Measurements from ENCODE around the gene HMX3.

Gene HMX3

DNA sequence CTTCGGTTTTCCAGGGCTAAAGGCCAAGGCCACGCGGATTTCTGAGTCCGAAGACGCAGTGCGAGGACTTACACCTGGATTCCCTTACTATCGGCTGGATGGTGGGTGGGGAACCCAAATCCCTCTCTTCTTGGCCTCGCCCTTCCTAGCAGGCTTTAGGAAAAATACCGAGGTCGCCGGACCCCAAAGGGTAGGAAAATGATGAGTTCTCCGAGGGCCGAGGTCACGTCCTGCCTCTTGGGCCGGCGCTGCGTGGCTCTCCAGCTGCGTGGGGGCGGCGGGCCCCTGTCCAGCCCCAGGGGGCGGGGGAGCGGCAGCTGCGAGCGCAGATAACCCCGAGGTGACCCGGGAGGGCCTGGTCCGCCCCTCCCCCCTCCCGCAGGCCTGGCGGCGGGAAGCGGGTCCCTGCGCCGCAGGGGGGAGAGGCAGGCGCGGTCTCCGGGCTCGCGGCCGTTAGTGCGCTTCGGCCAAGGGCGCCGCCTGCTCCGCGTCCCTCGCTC, 805 bp upstream of the HMX3 start:
- DNase-seq: no peak

DNA sequence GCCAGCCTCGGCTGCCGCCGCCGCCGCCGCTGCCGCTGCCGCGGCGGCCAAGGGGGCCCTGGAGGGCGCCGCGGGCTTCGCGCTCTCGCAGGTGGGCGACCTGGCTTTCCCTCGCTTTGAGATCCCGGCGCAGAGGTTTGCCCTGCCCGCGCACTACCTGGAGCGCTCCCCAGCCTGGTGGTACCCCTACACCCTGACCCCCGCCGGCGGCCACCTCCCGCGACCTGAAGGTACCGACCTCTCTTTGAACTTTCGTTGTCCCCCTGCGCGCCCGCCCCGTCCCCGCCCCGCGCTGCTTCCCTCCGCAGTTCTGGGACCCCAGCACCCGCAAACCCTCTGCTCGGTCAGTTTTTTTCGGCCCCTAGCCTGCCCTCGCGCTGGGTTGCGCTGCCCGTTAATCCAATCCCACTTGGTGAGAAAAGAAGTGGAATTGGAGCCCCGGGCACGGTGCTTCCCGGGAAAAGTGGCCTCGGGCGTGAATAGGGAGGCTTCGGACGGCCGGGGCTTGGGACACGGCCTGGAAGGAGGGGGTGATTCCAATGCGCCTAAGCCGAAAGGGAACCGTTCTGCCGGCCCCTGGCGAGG, 543 bp downstream of the HMX3 start:
- no peak for DNase-seq

DNA sequence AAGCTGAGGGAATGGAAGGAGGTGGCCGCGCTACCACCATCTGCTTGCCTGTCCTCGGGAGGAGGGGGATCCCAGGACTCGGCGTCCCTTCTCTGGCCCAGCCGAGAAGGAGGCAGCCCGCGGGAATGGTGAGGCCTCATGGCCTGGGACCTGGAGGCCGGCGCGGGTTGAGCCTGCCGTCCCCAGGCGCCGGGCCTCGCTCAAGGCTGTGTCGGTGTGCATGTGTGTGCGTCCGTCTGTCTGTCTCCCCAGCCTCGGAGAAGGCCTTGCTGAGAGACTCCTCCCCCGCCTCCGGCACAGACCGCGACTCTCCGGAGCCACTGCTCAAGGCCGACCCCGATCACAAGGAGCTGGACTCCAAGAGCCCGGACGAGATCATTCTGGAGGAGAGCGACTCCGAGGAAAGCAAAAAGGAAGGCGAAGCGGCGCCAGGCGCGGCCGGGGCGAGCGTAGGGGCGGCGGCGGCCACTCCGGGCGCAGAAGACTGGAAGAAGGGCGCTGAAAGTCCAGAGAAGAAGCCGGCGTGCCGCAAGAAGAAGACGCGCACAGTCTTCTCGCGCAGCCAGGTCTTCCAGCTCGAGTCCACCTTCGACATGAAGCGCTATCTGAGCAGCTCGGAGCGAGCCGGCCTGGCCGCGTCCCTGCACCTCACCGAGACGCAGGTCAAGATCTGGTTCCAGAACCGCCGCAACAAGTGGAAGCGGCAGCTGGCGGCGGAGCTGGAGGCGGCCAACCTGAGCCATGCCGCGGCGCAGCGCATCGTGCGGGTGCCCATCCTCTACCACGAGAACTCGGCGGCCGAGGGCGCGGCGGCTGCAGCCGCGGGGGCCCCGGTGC, 1.3 kb downstream of the HMX3 start:
- DNase-seq: peak in 1 of 2 donors; percentile 24

DNA sequence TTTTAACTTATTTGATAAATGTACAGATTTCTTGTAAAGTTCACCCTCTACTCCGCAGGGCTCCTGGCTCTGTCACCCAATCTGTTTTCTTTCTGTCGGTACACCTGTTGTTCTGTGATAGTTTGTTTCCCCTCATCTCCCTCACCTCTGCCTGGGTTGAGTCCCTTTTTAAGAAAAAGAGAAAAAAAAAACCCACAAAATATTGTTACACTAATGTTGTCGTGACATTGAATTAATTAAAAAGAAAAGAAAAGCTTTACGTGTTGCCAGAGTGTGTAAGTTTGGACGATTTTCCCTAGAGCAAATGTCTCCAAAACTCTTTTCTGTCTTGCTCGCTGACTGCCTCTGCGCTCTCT, 3.4 kb downstream of the HMX3 start:
- no peak for DNase-seq

DNA sequence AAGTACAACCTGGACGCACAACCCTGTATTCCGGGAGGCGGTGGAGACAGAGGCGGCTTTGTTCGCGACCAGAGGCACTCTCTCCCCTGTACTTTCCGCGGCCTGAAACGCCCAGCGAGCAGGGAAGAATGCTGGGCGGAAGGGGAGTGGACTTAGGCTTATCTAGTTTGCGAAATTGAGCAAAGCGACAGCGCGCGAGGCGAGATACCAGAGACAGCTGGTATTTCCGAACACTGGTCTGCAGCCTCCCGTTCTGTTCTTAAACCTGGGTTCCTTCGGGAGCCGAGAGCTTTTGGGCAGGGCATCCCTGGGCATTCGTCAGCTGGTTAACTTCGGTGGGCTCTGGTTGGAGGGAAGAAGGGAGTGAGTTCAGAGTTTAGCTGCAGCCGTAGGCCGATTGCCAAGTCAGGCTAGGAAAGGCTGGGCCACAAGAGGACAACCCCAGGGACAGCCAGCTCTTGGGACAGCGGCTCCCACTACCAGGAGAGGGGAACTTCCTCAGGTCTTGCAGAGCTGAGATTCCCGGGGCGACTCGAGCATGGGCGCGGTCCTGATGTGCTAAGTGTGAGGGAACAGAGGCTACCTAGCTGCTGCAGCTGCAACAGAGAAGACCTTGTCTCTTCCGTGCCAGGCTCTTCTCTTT, 3.9 kb downstream of the HMX3 start:
- no peak for DNase-seq

DNA sequence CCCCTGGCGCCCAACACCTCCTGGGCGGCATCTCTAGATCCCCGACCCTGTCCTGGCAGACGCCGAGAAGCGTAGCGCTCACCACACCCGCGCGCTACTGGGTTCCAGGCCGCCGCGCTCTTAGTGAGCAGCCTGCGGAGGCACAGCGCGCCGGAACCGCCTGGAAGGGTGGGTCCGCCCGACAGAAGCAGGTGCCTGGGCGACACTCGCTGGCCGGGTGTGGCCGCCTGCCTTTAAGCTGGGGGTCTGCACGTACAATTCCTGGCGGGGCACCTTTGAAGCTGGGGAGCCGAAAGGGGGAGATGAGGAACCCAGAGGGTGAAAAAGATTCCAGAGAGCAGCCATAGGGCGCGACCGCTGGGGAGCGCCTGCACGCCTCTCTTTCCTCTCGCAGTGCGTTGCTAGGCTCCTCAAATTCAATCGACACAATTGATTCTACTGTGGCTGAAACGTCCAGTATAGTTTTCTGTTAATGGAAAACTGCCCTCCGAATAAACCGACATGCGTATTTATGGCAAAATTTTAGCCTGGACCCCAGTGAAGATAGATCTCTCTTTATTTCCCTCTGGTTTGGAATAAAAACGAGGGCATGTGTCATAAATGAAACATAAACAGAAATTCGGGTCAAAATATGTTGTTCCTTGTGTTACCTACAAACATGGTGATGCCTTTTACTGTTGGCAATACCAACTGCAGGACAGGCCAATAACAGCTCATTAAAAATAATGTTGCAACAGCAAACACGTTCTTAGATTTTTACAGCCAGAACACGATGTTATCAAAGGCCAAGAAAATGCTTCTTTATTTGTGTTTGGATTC, 4.6 kb downstream of the HMX3 start:
- DNase-seq: peak in 1 of 2 donors; percentile 20

DNA sequence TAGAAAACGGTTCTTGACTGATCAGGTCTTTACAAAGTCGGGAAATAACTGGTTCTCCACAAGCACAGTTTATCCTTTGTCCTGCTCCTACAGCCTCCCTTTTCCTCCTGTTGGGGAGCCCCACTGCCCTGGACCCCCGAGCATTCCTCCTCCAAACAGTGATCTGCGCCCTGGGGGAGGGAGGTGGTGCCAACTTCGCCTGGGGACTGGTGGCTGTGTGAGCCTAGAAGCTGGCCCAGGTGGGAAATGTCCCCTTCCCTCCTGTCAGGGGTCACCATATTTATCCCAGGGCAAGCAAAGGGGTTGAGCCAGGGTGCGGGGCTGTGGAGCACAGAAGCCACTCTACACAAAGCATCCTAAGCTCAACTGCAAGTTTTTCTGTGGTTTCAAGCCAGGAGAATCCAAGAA, 5.2 kb downstream of the HMX3 start:
- no peak for DNase-seq

DNA sequence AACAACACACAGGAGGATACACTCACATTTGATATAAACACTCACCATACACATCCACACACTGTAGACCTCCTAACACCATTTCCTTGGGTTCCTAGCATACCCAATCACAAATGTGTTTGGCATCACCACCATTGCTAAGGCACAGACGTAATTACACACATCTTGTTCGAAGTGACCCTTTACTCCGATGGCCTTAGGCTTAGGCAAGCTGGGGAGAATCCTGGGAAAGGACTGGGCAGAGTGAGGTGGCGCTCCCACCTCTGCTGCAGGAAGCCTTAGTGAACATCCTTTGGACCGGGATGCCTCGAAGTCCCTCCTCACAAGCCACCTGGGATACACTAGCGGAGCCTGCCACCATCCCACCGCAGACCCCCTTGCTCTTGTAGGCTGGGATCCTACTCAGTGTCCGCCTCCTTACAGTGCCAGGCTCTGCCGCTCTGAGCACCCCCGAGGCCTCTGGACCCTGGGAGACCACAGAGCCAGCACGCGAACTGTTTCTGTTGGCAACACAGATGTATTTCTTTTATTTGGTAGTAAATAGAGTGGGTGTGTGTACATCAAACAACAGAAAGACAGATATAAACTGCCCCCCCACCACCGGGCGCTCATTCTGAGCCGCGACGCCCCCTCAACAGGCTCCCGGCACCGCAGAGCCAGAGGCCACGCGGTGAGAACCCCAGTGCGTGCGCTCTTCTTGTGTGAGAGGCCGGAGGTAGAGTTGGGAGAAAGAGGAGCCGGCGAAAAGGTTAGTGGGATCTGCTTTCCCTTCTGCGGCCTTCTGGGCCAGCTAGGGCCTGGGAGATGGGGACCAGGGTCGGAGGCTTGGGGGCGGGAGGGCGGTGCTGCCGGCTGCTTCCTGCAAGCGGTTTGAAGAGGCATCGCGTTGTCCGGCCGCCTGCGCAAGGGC, 6.3 kb downstream of the HMX3 start:
- DNase-seq: no peak

DNA sequence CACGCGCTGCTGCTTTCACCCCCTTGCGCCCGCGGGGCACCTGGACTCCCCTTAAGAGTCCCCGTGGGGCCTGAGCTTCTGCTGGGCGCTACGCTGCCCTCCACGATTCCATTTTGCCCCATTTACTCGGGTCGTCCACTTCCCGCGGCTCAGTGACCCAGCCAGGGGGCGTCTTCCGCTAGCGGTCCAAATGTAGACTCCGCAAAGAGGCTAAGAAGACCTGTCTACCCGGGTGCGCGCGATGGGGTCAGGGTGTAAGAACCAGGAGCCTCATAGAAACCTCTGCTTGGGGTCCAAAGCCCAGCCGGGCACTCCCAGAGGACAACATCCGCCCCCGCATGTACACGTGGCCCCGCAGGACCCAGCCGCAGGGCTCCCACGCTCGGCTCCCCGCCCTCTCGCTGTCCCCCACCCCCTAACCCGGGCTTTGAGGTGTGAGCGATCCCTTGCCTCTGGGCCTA, 7.0 kb downstream of the HMX3 start:
- no peak for DNase-seq

DNA sequence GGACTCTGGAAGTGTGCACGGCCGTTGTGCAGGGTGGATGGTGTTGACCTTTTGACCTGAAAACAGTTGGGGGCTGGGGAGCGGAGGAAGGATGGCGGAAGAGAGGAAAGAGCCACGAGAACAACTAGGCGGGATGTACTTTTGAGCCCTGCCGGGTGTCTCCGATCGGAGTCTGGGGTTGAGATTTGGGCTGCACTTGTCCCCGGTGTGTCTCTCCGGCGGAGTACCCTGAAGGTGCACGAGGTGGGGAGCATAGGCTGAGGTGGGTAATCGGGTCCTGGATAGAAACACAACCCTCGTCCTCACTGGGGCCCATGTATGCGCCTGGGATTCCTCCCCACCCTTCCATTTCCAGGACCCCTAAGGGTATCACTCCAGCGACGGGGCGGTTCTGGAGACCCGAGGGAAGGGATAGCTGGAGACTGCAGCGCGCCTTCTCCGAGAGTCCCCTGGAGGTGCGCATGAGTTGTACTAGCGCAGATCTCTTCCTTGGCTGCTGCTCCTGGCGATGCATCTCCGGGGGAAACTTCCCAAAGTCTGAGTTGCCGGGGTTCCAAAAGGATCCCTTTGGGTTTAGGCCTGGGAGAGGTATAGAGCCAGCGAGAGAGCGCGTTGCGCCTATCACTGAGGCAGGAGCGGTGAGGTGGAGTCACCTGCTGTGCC, 7.5 kb downstream of the HMX3 start:
- DNase-seq: no peak

DNA sequence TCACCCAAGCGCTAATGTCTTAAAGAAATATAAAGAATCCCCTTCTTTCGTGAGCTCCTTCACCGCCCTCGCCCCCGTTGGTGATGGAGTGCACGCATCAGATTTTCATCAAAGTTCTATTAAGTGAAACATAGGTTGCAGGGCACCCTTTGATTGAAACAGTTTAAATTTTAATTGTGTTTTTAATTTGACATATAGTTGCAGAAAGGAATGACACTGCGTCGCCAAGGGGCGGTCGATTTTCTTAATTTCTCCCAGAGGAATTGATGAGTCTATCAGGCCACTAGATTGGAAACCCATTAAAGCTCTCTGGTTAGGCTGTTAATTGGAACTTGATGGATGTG, 8.0 kb downstream of the HMX3 start:
- DNase-seq: no peak

DNA sequence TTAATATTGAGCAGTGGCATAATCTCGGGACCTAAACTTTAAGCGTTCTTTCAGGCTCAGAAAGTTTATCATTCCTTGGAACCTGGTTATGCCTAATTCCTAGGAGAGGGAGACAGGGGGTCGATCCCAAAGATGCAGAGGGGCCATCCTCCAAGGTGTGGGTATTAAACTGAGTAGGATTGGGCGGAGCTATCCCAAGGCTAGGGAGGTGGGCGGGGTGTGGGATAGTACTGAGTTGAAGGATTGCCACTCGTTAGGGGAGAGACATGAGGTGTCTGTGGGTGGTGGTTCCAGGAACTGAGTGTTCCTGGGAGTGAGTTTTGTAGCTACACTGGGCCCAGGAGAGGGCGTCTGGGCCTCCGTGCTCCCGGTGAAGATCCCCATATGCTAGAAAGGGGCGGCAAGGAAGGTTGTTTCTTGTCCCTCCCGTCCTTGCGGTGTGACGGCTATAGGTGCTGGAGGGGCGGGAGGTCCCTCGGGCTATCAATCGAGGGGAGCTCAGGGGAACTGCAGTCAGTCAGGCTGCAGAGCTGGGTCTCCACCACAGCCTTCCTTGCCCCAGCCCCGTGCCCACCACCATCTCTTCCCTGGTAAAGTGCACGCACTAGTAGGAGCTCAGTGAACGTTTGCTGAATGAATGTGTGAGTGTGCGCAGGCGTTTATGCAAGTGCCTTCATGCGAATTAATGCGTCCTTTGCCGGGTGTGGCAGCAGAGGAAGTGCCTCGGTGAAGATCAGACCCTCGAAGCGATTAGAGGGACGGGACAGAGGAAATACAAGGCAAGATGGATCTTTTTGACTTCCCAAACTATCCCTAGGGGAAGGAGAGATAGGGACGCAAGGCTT, 9.1 kb downstream of the HMX3 start:
- DNase-seq: peak in 1 of 2 donors; percentile 23

DNA sequence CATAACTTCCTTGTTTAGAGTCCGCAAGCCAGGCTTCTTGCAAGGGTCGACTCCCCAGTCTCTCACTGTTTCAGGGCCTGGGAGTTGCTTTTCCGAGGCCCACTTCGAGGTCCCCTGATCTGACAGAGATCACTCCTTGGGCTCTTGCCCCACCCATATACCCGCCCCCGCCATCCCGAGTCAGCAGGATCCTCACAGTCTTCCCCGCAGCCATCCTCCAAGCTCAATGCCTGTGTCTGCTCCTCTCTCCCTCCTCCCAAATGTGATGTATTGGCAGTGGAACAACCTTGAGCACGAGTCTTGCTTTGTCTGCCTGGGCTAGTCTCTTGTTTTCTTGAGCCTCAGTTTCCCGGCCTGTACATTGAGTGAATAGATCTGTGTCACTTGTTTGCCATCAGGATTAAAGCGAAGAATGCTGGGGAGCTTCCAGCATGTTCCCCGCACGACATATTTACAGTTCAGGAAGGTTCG, 9.8 kb downstream of the HMX3 start:
- DNase-seq: no peak

DNA sequence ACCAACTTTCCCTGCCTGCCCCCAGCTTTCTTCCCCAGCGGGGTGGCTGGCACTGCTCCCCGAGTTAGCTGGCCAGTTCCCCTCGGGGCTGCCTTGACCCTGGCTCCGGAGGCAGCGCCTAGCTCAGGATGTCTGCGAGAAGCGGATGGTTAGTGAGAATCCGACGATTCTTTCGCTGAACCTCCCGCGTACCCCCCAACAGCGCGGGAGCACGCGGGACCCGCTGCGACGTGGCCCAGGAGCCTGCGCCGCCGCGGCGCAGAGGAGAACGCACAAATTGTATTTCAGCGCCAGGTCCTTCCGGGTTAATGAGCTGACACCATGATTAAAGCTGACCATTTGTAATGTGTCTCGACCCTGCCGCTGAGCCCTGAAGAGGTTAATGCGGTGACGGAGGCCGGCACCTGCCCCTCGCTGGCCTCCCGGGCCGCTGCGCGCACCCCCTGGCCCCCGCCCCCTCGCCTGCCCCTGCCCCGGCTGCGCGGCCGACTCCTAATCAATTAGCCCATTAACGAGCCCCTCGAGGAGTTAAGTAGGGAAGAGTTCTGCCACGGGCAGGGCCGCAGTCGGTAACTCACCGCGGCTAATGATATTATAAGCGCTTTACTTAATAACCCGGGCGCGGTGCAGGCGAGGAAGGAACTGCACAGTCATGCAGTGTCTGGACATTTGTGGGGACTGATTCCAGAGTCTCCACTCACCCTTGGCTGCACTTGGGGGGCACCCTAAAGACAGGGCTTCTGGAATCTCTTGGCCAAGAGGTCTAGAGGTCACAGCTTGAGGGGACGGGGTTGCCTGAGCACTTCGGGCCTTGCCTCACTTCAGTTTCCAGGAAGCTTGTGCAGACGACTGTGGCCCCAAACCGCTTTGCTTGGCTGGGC, 10.5 kb downstream of the HMX3 start:
- DNase-seq: no peak

DNA sequence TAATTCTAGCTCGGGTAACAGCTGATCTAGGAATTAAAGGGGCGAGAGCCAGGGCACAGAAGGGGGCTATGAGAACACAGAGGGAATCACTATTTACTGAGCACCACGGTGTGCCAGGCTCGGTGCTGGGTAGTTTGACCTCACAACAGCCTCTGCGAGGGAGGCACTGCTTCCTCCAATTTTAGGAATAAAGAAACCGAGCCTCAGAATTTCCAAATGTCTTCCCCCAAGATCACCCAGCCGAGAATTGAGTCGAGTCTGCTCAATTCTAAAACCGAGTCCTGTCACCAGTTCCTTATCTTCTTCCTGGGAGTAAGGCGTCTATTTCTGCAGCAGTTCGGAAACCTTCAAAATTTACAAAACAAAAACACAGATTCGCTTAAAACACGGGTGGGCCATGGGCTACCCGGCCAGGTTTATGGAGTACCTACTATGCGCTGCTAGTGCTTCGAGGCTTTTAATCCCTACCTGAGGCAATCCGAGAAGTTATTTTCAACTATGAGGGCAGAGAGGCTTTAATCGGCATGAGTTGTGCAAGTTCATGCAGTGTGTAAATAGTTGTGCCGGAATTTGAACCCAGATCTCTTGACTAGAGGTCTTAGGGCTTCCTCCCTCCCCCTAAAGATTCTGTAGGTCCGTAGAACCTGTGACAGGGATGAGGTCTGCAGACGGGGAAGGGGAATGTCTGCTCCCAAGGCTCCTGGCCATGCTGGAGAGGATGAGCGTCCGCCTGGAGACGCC, 11.3 kb downstream of the HMX3 start:
- DNase-seq: no peak

DNA sequence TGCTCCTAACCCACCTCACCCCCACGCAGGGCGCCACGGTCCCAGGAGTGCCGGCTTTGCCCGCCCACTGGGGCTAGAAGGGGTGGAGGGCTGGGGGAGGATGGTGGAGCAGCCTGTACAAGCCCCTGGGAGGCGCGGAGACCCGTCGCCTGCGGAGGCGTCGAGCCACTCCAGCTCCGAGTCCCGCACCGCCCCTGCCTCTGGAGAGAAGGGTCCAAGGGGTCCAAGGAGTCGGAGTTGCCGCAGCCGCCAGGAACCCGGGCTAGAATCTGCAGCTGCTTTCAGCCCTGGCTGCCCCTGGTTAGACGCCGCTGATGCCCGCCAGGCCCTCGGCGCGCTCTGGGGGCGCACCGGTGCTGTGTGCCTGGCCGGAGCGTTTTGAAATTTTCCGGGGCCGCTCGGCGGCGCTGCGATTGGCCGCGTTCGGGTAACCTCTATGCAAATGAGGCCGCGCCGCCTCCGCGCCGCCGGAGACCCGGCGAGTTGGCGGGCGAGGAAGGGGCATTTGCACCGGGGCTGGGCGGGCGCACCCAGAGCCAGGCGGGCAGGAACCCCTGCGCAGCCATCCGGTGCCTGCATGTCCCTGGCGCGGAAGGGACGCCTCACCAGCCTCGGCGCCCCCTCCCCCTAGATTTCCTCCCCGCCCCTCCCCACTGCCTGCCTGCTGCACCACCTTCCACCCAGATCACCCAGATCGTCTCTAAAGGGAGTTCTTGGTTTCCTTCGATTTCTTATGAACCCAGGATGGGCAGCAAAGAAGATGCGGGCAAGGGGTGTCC, 12.1 kb downstream of the HMX3 start, which contains the start of gene HMX2:
Gene HMX2, plus strand, starts transcription at position 502 of the 779 bp plus-strand sequence. Its CDS starts 243 bp downstream, at position 745.
- peak in 1 of 2 donors; percentile 43 for DNase-seq

DNA sequence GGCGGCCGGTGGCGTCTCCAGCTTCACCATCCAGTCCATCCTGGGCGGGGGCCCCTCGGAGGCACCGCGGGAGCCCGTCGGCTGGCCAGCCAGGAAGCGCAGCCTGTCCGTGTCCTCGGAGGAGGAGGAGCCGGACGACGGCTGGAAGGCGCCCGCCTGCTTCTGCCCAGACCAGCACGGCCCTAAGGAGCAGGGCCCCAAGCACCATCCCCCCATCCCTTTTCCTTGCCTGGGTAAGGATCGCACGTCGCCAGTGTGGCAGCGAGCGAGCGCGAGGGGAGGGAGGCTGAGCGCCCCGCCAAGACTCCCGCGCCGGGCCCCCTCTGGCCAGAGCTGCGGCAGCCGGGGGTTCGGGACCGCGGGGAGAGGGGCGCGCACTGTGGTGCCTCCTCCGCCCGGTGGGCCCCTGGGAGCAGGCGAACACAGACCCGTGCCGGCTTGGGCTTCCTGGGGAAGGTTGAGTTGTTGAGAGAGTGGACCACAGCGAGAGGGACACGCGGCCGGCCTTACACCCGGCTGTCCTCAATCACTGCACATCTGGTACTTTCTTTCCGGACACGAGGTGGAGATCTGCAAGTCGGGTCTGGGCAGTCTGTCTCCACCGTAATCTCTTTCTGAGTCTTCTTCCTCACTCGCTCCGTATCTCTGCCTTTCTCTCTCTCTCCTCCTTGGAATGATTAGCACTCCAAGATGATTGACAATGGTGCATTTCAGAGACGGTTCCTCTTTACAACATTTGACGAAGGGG, 12.8 kb downstream of the HMX3 start:
- no peak for DNase-seq
